Peyer's patch (tissue), 4 donors: ENCODE measurements around the gene SH3RF3.

ENCODE experiments used
- POLR2A ChIP-seq, 2 donors: fragments of 450-650 bp; IDR thresholded peaks; one replicate each; pipeline ENCODE4 v1.5.1; 2017; ENCODE audit warnings: antibody characterized with exemption in 2 of 2, mild to moderate bottlenecking in 2 of 2, moderate library complexity in 2 of 2
- TF ChIP-seq, protein P1 (sequence below), 6 experiments: fragments of 450-650 bp in 4 of 6; fragments of 200-600 bp in 2 of 6; sonication (generic) in 1 of 6; IDR thresholded peaks; one replicate each; pipeline ENCODE4 v1.5.1; 2017 to 2019; ENCODE audit warnings: antibody characterized with exemption in 6 of 6, mild to moderate bottlenecking in 3 of 6, moderate library complexity in 1 of 6

- TF ChIP-seq POLR2A (IDR thresholded peaks at IDR 0.05) = no peak
- TF ChIP-seq, protein P1, sequence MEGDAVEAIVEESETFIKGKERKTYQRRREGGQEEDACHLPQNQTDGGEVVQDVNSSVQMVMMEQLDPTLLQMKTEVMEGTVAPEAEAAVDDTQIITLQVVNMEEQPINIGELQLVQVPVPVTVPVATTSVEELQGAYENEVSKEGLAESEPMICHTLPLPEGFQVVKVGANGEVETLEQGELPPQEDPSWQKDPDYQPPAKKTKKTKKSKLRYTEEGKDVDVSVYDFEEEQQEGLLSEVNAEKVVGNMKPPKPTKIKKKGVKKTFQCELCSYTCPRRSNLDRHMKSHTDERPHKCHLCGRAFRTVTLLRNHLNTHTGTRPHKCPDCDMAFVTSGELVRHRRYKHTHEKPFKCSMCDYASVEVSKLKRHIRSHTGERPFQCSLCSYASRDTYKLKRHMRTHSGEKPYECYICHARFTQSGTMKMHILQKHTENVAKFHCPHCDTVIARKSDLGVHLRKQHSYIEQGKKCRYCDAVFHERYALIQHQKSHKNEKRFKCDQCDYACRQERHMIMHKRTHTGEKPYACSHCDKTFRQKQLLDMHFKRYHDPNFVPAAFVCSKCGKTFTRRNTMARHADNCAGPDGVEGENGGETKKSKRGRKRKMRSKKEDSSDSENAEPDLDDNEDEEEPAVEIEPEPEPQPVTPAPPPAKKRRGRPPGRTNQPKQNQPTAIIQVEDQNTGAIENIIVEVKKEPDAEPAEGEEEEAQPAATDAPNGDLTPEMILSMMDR (IDR thresholded peaks at IDR 0.05) = no peak
Measured at GRCh38 chr2:109533823-109534222, 404.8 kb downstream of the SH3RF3 start.
